ENCODE results near the gene POLDIP2.

POLDIP2 gene, protein sequence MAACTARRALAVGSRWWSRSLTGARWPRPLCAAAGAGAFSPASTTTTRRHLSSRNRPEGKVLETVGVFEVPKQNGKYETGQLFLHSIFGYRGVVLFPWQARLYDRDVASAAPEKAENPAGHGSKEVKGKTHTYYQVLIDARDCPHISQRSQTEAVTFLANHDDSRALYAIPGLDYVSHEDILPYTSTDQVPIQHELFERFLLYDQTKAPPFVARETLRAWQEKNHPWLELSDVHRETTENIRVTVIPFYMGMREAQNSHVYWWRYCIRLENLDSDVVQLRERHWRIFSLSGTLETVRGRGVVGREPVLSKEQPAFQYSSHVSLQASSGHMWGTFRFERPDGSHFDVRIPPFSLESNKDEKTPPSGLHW

DNA sequence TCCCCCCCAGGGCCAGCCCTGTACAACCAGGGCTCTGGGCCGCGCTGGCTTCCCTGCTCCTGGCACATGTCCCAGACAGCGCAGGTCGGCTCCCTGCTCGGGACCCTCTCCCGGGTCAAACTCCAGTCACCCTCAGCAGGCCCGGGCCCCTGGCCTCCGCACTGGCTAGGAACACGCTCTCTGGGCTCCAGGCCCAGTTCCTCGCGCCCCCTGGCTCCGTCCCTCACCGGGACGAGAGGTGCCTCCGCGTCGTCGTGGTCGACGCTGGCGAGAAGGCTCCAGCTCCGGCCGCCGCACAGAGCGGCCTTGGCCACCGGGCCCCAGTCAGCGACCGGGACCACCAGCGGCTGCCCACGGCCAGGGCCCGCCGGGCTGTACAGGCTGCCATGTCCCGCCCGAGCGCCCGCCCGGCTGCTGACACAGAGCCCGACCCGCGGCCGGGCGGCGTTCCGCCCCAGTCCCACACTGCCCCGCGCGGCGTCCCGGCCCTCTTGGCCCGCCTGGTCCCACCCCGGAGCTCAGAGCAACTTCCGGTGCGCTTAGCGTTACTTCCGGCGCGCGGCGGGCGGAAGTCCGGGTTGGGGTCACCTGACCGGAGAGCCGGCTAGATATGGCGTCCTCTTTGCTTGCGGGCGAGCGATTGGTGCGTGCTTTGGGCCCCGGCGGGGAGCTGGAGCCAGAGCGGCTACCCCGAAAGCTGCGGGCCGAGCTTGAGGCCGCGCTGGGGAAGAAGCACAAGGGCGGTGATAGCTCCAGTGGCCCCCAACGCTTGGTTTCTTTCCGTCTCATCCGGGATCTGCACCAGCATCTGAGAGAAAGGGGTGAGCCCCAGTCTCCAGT, at the start of gene POLDIP2:
Gene POLDIP2, minus strand, starts transcription at position 467 of the 840 bp plus-strand sequence. Its CDS starts 79 bp downstream, at position 388.
- DNase-seq: peak; percentile 98

DNA sequence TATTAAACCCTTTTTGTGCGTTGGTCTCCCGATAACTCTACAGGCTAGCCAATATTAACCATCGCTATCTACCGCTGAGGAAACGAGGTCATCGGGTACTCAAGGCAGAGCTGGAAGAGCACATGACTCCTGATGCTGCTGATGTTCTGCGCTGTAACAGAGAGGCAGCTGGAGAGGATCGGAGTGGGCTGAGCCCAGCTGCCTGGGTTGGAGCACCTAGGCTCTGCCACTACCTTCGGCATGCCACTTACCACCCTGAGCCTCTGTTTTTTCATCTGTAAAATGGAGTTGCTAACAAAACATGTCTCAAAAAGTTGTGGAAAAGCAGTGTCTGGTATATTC, 49.1 kb upstream of the POLDIP2 start:
- no peak for DNase-seq

DNA sequence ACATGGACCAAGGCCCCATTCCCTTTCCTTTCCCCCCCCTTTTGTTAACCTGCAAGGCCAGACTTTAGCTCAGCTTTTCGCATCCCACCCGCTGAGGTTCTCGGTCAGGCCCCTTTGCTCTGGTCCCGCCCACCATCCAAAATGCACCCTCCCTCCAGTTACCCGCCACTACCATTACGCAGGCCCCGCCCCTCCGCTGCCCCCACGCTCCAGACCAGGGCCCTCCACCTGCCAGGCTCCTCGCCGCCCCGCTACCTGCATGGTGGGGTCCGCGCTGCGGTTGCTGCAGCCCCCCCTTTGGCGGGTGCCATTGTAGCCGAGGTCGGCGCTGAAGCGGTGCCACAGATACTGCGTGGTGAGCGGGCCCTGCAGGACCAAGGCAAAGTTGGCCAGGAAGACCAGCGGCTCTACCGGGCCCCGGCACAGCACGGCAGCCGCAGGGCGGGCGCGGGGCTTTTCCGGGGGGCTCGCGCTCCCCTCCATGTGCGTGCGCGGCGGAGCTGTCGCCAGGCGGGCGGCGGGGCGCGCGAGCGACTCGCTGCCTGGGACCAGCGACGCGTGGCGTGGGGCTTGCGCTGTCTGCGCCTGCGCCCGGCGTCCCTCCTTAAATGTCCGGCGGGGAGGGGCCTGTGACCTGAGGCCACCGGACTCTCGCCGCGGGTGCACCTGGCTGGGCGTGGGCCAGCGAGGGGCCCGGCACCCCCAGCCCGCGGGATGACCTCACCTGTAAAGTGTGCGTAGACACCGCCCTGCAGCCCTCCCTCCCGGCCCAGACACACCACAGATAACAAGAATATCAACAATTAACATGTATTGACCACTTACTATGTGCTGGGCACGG, 48.5 kb upstream of the POLDIP2 start, which contains the start of gene SLC46A1:
Gene SLC46A1, minus strand, starts transcription at position 581 of the 841 bp plus-strand sequence. Its CDS starts 98 bp downstream, at position 483.
- DNase-seq: peak; percentile 79

DNA sequence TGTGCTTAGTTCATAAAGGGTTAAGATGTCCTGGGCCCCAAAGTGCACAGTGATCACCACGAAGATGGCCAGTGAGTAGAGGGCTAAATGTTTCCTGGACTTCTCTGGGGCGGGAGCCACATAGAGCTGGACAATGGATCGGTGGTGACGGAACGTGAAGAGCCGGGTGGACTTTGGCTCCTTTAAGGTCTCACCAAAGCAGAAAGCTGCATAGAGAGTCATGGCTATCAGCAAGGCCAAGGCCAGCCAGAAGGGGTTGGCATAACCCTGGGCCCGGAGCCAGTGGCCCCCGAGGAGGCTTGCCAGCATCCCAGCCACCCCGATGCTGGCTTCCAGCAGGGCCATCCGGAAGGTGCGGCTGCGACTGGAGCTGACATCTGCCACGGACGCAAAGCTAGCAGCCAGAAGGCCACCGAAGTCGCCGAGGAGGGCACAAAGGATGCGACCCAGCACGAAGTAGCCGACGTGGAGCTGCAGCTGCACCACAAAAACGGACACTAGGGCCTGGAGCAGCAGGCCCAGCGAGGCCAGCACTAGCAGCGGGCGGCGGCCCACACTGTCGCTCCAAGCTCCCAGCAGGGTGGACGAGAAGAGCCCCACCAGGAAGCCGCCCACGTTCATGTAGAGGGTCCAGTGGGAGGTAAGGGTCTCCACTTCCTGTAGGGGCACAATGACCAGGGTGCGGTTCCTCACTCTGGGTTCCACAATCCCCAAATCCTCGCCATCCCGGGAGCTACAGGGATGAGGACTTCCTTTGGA, 47.7 kb upstream of the POLDIP2 start:
- no peak for DNase-seq

DNA sequence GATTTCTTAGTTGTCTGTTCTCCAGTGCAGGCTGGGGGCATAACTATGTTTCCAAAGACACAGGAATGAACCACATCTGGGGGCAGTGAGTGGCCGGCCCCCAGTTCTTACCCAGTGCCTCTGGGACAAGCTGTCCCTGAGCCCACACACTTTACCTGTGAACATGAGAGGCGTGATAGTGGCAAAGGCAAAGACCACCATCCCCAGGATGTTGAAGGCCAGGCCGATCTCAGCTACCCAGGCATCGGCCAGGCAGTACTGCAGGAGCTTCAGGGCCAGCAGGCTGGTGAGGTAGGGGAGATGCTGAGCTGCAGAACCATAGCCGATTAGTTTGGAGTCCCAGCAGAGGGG, 47.1 kb upstream of the POLDIP2 start:
- DNase-seq: no peak

DNA sequence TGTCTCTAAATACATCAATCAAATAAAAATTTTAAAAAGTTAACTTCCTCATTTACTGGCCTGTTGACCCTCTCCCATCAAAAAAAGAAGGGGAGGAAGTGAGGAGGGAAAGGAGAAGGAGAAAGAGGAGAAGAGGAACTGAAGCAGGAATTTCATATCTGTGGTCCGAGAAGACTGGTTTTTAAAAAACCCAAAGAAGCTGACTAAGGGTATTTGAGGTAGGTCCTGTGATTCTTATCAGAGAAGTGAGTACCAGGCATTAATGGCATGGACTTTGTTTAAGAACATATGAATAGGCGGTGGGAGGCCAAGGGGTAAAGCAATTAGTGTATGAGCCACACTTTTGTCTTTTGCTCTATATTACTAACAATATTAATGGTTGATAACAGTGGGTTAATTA, 46.7 kb upstream of the POLDIP2 start:
- DNase-seq: no peak

DNA sequence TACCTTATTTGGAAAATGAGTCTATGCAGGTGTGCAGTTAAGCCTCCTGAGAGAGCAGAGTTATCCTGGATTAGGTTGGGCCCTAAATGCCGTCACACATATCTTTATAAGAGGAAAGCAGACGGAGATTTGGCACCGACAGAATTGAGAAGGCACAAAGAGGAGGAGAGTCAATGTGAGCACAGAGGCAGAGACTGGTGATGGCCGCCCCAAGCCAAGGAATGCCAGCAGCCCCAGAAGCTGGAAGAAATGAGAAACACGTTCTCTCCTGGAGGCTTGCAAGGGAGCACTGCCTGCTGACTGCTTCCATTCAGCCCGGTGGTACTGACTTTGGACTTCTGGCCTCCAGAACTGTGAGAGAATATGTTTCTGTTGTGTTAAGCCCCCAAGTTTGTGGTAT, 45.5 kb upstream of the POLDIP2 start:
- no peak for DNase-seq

DNA sequence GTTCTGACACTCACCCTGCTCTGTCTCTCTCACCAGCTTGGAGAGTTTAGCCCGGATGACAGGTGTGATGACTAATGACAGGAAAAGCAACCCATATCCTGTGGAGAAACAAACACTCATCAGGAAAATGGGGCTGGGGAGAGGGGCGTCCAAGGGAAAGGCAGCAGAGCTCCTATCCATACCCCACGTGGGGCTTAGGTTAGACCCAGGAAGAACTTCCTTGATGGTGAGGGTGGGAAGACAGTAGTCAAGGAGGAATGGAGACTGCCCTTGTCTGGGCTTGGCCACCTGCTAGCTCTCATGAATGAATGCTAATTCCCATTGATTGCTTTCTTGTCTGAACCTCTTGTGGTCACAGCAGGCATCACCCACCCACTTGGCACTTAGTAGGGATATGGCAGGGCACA, 44.9 kb upstream of the POLDIP2 start:
- no peak for DNase-seq

DNA sequence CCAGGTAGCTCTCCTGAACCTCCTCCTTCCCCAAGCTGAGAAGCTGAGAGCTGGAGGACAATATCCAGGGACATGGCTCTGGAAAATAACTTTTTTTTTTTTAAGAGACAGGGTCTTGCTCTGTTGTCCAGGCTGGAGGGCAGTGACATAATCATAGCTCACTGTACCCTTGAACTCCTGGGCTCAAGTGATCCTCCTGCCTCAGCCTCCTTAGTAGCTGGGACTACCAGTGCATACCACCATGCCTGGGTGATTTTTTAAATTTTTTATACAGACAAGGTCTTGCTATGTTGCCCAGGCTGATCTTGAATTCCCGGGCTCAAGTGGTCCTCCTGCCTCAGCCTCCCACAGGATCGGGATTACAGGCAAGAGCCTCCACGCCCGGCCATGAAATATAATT, 42.5 kb upstream of the POLDIP2 start:
- no peak for DNase-seq

DNA sequence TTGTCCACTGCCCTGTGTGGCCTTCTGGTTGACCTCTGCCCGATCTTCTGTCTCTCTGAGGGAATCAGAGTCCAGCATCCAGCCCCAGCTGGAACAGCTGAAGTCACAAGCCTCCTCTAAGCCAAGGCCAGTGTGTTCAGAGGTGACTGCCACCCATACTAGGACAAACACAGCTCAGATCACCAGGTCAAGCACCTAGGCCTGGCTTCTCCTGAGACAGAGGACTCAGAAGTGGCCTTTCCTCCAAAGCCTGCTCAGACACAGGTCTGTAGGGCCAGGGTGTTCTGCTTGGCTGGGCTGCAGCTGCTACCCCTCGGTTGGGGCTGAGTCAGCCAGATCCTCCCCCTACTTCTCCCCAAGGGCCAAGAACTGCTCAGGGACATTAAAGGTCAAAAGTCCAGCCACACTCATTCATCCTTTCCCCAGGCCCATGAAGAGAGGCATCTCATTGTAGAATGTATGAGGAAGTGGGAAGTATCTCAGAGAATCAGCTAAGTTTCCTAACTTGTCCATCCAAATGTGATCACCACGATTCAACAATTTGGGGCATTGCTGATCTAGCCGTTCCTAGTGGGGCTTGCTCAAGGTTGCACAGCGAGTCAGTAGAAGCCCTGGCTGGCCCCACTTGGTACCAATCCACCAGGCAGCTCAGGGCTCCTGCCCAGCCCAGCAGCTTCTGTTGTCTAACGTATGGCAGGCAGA, 41.1 kb upstream of the POLDIP2 start:
- DNase-seq: no peak

DNA sequence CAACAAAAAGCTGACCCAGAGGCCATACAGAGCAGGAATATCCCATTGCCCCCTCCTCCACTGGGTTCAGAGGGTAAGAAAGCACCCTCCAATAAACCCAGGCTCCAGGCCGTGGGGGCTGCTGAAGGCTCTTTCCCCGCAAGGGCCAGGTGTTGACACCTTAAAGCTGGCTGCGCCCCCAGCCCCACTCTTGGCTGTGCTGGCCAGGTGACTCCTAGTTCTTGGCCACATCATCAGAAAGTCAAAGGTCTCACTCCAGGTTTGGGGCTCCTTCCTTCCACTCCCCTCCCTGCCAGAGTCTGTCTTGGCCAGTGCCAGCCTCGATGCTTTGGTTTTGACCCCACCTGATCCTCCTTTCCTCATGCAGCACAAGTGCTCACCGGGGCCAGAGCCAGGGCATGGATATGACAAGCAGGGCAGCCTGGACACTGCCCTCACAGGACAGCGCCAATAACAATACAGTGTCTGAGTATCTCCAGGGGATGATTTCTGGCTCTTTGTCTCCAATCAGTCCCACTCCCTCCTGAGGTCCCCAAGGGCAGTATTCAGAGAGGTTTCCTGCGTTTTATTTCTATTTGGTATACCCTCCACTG, 40.5 kb upstream of the POLDIP2 start:
- DNase-seq: no peak

DNA sequence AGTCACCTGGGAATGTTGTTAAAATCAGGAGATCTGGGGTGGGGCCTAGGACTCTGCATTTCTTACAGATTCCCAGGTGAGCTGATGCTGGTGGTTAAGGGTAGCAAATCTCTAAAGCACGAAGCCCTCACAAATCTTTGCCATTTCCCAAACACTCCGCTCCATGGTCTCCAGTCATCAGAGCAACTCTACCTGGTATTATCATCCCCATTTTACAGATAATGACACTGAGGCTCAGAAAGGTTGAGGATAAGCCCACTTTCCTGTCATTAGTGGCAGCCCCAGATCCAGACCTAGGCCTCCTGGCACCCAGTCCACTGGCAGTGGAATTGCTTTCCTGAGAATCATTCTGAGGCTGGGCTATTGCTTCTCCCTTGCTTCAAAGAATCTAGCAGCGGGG, 39.9 kb upstream of the POLDIP2 start:
- no peak for DNase-seq

DNA sequence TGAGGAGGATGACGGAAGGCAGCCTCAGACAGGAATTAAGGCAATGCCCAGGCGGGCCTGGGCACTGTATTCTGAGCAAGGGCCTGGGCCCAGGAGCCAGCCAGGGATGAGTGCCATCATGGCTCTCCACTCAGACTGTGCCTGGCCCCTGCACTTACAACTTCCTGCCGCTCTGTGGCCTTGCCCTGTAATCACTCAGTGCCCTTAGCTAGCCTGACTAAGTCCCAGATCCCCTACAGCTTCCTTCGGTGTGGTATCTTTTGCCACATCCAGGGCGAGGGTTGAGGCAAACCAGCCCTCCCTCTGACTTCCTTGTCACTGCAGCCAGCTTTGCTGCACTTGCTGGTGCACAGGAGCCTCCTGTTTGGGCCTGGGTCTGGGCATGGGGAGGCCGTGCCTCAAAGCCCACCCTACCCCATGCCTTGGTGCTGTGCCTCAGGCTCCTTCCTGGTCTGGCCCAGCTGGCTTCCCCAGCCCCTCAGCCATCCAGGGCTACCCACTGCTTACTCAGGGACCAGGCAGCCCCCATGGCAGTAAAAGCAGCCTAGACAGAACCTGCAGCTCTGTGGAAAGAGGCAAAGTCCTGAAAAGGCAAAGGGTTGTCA, 39.4 kb upstream of the POLDIP2 start:
- DNase-seq: no peak

DNA sequence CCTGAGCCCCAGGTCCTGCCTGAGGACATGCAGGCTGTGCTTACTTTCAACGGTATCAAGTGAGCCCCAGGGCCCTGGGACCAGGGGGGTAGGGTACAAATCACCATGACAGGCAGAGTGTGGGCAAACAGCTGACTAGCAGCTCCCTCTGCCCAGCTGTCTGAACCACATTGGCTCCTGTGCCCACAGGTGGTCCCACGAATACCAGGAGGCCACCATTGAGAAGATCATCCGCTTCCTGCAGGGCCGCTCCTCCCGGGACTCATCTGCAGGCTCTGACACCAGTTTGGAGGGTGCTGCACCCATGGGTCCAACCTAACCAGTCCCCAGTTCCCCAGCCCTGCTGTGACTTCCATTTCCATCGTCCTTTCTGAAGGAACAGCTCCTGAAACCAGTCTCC, 38.6 kb upstream of the POLDIP2 start:
- no peak for DNase-seq

DNA sequence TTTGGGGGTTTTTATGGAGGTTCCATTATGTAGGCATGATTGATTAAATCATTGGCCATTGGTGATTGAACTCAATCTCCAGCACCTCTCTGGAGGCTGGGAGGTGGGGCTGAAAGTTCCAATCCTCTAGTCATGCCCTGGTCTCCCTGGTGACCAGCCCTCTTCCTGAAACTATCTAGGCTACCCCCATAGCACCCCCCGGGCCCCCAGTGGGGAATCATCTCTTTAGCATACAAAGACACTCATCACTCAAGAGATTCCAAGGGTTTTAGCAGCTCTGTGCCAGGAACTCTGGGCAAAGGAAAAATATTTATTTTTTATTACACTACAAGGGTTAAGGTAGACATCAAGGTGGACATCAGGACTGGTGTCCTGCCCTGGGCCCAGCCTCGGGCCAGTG, 38.1 kb upstream of the POLDIP2 start:
- no peak for DNase-seq

DNA sequence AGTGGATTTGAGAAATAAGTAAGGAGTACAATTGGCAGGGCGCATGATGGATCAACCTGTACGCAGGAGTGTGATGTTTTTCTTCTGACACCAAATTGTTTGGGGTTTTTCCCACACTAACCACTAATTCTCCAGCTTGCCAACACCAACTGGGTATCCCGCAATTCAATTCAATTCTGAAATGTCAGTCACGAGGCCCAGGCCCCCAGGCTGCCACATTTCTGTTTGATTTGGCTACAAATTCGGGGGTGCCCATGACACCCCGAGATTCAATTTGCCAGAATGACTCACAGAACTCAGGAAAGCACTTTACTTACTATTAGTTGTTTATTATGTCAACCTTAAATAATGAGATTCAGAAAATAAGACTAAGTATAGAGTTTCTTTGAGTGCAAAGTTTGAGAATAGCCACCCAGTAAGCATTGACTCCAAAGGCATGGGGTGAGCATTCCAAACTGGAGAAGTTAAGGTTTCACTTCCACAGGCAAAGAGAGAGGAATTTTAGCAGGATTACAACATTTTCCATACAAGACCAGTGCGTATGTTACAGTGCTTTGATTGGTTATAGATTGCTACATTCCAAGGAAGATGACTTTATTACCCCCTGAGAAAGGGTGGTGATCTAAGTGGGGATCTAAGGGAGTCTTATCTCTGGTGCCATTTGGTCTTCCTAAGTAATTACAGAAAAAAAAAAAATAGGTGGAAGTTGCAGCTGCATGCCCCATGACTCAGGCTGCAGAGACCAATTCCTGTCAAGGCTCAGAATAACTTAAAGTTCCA, 37.2 kb upstream of the POLDIP2 start:
- no peak for DNase-seq

DNA sequence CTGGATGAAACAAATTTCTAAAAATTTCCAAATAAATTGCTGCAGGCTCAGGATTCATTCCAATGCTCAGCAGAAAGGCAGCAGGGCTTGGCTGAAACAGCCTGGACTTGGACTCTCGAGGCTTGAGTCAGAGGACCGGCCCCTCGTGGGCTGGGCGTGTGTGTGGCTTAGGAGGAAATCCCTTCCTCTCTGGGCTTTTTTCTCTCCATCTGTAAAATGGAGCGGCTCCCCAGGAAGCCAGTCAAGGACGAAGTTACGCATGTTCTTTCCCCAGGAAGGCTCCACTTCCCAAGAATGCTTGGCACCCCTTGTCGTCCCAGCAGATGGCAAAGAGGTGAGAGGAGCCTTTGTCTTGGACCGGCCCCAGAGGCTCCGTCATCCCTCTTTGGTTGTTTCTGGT, 35.2 kb upstream of the POLDIP2 start:
- DNase-seq: no peak

DNA sequence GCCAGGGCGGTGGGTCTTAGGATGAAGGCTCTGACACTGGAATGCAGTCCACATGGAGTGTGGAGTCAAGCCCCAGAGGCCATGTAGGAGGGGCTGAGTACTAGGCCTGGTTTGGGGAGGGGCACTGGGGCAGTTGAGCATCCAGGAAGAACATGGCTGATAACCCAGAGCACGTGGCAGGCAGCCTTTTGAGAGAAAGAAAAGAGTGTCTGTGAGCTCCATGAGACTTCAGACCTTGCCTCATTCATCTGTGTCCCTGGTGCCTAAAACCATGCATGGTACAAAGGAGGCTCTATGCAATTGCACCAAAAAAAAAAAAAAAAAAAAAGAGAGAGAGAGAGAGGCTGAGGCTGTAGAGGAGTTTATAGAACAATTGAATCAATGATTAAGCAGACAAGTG, 34.1 kb upstream of the POLDIP2 start:
- no peak for DNase-seq

DNA sequence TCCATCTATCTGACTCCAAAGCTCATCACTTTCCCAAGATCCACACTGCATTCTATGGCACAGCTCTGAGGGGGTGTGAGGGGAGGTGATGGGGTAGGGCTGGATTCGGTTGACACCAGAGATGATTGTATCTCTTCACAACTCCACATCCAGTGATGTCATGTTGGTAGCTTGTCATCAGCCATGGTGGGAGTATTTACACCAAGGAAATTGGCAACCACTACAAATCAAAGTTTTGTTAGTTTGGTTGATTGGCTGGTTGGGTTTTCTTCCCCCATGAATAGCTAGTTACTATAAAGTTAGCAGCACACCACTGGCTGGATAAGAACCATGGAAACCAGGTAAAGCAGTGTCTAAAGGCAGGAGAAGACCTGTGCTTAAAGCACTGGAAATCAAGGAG, 33.7 kb upstream of the POLDIP2 start:
- DNase-seq: no peak

DNA sequence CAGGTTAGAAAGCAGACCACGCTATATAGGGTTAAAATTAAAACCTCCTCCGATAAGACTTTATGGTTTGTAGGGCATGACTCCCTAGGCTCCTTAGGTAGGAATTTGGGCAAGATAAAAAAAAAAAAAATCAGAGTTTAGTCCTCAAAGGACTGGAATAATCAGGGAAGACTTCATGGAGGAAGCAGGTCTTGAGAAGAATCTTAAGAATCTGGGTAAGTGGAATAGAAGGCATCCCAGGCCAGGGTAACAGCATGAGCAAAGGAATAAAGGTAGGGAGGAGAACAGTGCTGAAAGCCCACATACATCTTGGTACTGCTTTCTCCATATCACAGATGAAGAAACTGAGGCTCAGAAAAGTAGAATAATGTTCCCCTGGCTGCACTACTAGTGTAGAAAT, 33.2 kb upstream of the POLDIP2 start:
- DNase-seq: no peak
